ENCODE results near the gene ARID1B. TPM values are rescaled to one million over a fixed set of nuclear protein-coding genes. Genes with fewer than 3 reads are reported as not detected.

The ARID1B gene
- total RNA-seq, 1 donor from 2014 or later, result 62.1 TPM

DNA sequence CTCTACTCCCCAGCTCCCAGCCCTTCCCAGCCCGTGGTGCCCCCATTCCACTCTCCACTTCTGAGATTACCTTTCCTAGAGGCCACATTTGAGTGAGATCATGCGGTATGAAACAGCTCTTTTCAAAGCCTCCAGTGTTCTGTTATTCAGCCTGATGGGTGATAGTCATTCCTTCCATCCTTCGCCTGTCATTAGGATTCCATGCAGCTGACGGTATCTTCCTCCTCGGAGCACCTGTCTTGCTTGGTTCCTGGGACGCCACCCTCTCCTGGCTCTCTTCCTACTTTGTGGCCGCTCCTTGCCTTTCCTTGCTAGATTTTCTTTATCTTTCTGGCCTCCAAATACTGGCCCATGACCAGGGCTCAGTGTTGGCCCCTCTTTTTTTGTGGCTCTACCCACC, 137.0 kb downstream of the ARID1B start:
- Histone ChIP-seq H3K36me3 (no peaks in the 10 kb centered on the region), H3K27ac (no peak overlapping the region), H3F3A (ENCODE audit: low read depth) (peaks cover 3% of the 10 kb centered on the region), H3K4me2 (no peak overlapping the region), H3K9me3 (ENCODE audit: low read depth) (no peaks in the 10 kb centered on the region), H3K4me1 (peaks cover 12% of the 10 kb centered on the region), H4K20me1 (ENCODE audit: low read depth) (peaks cover 67% of the 10 kb centered on the region), H3K79me2 (ENCODE audit: low read depth) (peaks cover 89% of the 10 kb centered on the region), H3K9ac (no peak overlapping the region), H3K4me3 (no peak overlapping the region), H2AFZ (replicated peaks) (no peak overlapping the region), H3K27me3 (no peaks in the 10 kb centered on the region)
- Mint-ChIP-seq H3K27me3 (ENCODE audit: insufficient read depth, low read depth) (peaks cover 2% of the 10 kb centered on the region), H3K4me1 (peaks cover 13% of the 10 kb centered on the region), H3K27ac (no peak overlapping the region), H3K36me3 (peaks cover 14% of the 10 kb centered on the region), H3K9me3 (no peaks in the 10 kb centered on the region), H3K4me3 (no peak overlapping the region)
- no peak for DNase-seq (ENCODE audit: low spot score)
- TF ChIP-seq, protein P1, sequence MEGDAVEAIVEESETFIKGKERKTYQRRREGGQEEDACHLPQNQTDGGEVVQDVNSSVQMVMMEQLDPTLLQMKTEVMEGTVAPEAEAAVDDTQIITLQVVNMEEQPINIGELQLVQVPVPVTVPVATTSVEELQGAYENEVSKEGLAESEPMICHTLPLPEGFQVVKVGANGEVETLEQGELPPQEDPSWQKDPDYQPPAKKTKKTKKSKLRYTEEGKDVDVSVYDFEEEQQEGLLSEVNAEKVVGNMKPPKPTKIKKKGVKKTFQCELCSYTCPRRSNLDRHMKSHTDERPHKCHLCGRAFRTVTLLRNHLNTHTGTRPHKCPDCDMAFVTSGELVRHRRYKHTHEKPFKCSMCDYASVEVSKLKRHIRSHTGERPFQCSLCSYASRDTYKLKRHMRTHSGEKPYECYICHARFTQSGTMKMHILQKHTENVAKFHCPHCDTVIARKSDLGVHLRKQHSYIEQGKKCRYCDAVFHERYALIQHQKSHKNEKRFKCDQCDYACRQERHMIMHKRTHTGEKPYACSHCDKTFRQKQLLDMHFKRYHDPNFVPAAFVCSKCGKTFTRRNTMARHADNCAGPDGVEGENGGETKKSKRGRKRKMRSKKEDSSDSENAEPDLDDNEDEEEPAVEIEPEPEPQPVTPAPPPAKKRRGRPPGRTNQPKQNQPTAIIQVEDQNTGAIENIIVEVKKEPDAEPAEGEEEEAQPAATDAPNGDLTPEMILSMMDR (IDR thresholded peaks at IDR 0.05), result no peak
- TF ChIP-seq EZH2 (IDR thresholded peaks at IDR 0.05), result no peak
- TF ChIP-seq EZH2phosphoT487 (IDR thresholded peaks at IDR 0.05), result no peak

DNA sequence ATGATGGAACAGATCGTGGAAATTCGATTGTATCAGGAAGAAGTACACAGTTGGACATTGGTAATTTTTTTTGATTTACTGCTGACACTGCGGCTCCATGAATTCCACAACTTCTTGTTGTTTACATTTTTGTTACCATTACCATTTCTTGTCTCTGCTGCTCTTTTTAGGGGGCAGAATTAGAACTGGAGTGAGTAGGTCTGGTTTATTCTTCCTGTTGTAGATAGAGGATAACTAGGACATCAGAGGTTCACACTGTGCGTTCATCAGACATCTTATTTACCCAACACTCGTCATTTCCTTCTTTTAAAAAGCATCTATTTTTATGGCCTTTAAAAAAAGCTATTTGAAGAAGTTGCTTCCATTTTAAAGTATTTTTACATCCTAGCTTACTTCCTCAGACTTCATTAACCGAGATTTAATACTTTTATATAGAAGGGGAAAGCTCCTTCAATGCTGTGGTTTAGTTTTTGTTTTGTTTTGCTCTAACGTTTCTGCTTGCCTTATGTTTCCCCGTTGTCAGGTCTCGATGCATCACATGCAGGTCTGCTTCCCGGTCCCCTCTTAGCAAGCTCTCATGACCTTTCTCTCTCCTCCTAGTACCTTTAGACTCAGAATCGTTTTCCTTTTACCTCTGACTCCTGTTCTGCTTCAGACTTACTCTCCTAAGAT, 139.1 kb downstream of the ARID1B start:
- peaks cover 2% of the 10 kb centered on the region for H3K27me3 Mint-ChIP-seq (ENCODE audit: insufficient read depth, low read depth)
- no peak overlapping the region for H3K4me3 Mint-ChIP-seq
- H3K4me1 ChIP-seq, result peaks cover 26% of the 10 kb centered on the region
- TF ChIP-seq EZH2 (IDR thresholded peaks at IDR 0.05) (no peak), EZH2phosphoT487 (IDR thresholded peaks at IDR 0.05) (no peak)
- TF ChIP-seq, protein P1 (IDR thresholded peaks at IDR 0.05), result no peak
- peaks cover 67% of the 10 kb centered on the region for H4K20me1 ChIP-seq (ENCODE audit: low read depth)
- peaks cover 9% of the 10 kb centered on the region for H3F3A ChIP-seq (ENCODE audit: low read depth)
- no peak for DNase-seq (ENCODE audit: low spot score)
- no peaks in the 10 kb centered on the region for H3K9me3 Mint-ChIP-seq
- no peak overlapping the region for H3K4me2 ChIP-seq
- no peak overlapping the region for H3K4me3 ChIP-seq
- no peak overlapping the region for H3K27ac Mint-ChIP-seq
- peaks cover 30% of the 10 kb centered on the region for H3K4me1 Mint-ChIP-seq
- no peaks in the 10 kb centered on the region for H3K36me3 ChIP-seq
- no peak overlapping the region for H3K9ac ChIP-seq
- no peak overlapping the region for H2AFZ ChIP-seq (replicated peaks)
- H3K9me3 ChIP-seq (ENCODE audit: low read depth), result no peaks in the 10 kb centered on the region
- H3K27ac ChIP-seq, result no peak overlapping the region
- H3K36me3 Mint-ChIP-seq, result peaks cover 14% of the 10 kb centered on the region
- no peaks in the 10 kb centered on the region for H3K27me3 ChIP-seq
- peaks cover 90% of the 10 kb centered on the region for H3K79me2 ChIP-seq (ENCODE audit: low read depth)

DNA sequence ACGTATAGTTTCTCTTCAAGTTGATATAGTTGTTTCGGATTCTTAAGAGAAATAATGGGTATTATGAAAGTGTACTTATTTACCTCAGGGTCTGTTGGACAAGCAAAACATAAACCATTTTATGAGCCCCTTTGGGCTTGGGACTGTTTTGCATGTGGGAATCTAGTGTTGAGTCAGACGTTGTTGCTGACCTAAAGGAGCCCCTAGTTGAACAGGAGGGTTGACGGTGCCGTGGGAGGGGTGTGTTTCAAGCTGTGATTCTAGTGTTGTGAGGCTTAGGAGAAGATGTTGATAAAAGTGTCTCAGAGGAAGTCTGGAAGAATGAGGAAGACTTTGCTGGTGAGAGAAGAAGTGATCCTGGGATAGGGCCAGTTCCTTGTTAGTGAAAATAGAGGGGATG, 140.0 kb downstream of the ARID1B start:
- H3K4me1 ChIP-seq, result peaks cover 25% of the 10 kb centered on the region
- peaks cover 14% of the 10 kb centered on the region for H3K36me3 Mint-ChIP-seq

DNA sequence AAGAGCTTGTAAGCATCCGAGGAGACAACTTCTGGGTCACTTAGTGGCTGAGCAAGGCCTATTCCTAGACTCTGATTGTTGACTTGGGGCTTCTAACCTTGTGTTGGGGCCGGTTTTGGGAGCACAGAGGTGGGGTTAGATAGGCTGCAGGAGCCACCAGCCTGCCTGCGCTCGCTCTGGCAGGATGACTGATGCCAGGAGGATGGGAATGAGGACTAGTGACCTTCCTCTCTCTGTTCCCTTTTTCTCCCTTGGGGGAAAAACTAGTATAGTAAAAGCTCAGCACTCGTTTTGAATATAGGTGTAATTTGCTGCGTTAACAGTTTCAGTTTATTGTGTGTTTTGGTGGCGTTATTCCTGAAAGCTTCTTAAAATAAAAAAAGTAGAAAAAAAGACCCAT, 141.5 kb downstream of the ARID1B start:
- H3K36me3 ChIP-seq, result no peaks in the 10 kb centered on the region
- Mint-ChIP-seq H3K27me3 (ENCODE audit: insufficient read depth, low read depth) (peaks cover under 1% of the 10 kb centered on the region), H3K36me3 (peaks cover 14% of the 10 kb centered on the region), H3K9me3 (no peaks in the 10 kb centered on the region), H3K27ac (no peak overlapping the region), H3K4me1 (peaks cover 30% of the 10 kb centered on the region), H3K4me3 (no peak overlapping the region)
- H3K4me2 ChIP-seq, result no peak overlapping the region
- H3K4me3 ChIP-seq, result no peak overlapping the region
- peaks cover 21% of the 10 kb centered on the region for H3K4me1 ChIP-seq
- TF ChIP-seq, protein P1 (IDR thresholded peaks at IDR 0.05), result no peak
- TF ChIP-seq EZH2phosphoT487 (IDR thresholded peaks at IDR 0.05), result no peak
- no peak for TF ChIP-seq EZH2 (IDR thresholded peaks at IDR 0.05)
- no peaks in the 10 kb centered on the region for H3K9me3 ChIP-seq (ENCODE audit: low read depth)
- peaks cover 9% of the 10 kb centered on the region for H3F3A ChIP-seq (ENCODE audit: low read depth)
- H3K9ac ChIP-seq, result no peak overlapping the region
- peaks cover 56% of the 10 kb centered on the region for H4K20me1 ChIP-seq (ENCODE audit: low read depth)
- DNase-seq (ENCODE audit: low spot score), result no peak
- no peak overlapping the region for H2AFZ ChIP-seq (replicated peaks)
- H3K27ac ChIP-seq, result no peak overlapping the region
- peaks cover 92% of the 10 kb centered on the region for H3K79me2 ChIP-seq (ENCODE audit: low read depth)
- H3K27me3 ChIP-seq, result no peaks in the 10 kb centered on the region

More for the DNA sequence above, 140.0 kb downstream of the ARID1B start:
- no peak overlapping the region for H3K27ac ChIP-seq
- H3K27me3 Mint-ChIP-seq (ENCODE audit: insufficient read depth, low read depth), result peaks cover 2% of the 10 kb centered on the region
- no peaks in the 10 kb centered on the region for H3K36me3 ChIP-seq
- H2AFZ ChIP-seq (replicated peaks), result no peak overlapping the region
- H3K4me1 Mint-ChIP-seq, result peaks cover 34% of the 10 kb centered on the region
- H3K9ac ChIP-seq, result no peak overlapping the region
- DNase-seq (ENCODE audit: low spot score), result no peak
- H3K27me3 ChIP-seq, result no peaks in the 10 kb centered on the region
- H3K4me2 ChIP-seq, result no peak overlapping the region
- H3K9me3 ChIP-seq (ENCODE audit: low read depth), result no peaks in the 10 kb centered on the region
- H4K20me1 ChIP-seq (ENCODE audit: low read depth), result peaks cover 60% of the 10 kb centered on the region
- no peak overlapping the region for H3K27ac Mint-ChIP-seq
- H3F3A ChIP-seq (ENCODE audit: low read depth), result peaks cover 9% of the 10 kb centered on the region
- H3K4me3 Mint-ChIP-seq, result no peak overlapping the region
- no peaks in the 10 kb centered on the region for H3K9me3 Mint-ChIP-seq
- H3K79me2 ChIP-seq (ENCODE audit: low read depth), result peaks cover 91% of the 10 kb centered on the region
- no peak overlapping the region for H3K4me3 ChIP-seq
- TF ChIP-seq EZH2phosphoT487 (IDR thresholded peaks at IDR 0.05) (no peak), EZH2 (IDR thresholded peaks at IDR 0.05) (no peak)

All from neural progenitor cell (in vitro differentiated cells).